Measurements from ENCODE around the gene MXI1. TPM values are rescaled to one million over a fixed set of nuclear protein-coding genes. Genes with fewer than 3 reads are reported as not detected.

MXI1 gene
- total RNA-seq, 2 experiments from 2014 or later = 11.7 to 22.3 TPM

DNA sequence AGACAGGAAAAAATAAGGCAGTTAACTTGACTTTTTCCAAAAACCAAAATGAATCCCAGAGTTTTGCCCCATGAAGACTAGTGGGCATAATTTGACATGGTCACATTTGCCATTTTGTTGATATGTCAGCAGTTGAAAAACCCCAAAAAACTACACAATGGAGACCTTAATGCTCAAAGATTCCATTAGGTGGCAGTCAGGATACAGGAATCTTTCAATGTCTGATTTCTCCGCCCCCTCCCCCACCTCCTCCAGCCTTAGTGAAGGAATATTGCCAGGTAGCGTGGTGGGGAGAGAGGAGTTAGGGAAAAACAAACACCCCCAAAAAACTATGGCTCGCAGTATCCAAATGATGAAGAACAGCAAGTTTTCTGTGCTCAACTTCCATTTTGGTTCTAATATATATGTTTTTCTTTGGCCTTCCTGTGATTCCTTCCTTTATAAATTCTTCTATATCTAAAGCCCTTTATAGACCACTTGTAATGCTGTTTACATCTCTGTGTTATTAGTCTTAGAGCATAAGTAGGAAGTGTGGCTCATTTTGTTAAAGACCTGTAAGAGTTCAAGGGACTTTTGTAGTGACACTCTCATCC lies 104.0 kb downstream of the MXI1 start:
- peaks cover 36% of the 10 kb centered on the region for H3K4me1 ChIP-seq (ENCODE audit: insufficient read depth, low read length, poor library complexity, severe bottlenecking)
- H3K9me2 ChIP-seq (ENCODE audit: insufficient read depth, low read length) = no peaks in the 10 kb centered on the region
- H2AFZ ChIP-seq (ENCODE audit: low read length) = peak overlapping the region; percentile 23; the same call in 1 of the 2 replicates
- ChIA-PET CTCF (ENCODE audit: unreplicated experiment) (interaction anchor here (1.1 to 1.5 kb wide), 2 partner anchors 233 to 289 kb away, joined by 3 read pairs; no protein-coding TSS in a partner anchor), POLR2A (interaction anchor here (0.6 to 1.1 kb wide), 2 partner anchors 18 to 249 kb away, joined by 3 to 4 read pairs; no protein-coding TSS in a partner anchor)
- H3K4me3 ChIP-seq (ENCODE audit: low read depth, low read length, poor library complexity, severe bottlenecking) = no peak overlapping the region
- no peaks in the 10 kb centered on the region for H3K36me3 ChIP-seq (ENCODE audit: insufficient read depth, low read length)
- H3K79me2 ChIP-seq (ENCODE audit: insufficient read depth, low read depth, low read length) = no peaks in the 10 kb centered on the region
- DNase-seq (ENCODE audit: low spot score) = peak; percentile 77
- H3K27ac ChIP-seq (ENCODE audit: low read depth, low read length, poor library complexity, severe bottlenecking) = no peak overlapping the region
- TF ChIP-seq, protein P1, sequence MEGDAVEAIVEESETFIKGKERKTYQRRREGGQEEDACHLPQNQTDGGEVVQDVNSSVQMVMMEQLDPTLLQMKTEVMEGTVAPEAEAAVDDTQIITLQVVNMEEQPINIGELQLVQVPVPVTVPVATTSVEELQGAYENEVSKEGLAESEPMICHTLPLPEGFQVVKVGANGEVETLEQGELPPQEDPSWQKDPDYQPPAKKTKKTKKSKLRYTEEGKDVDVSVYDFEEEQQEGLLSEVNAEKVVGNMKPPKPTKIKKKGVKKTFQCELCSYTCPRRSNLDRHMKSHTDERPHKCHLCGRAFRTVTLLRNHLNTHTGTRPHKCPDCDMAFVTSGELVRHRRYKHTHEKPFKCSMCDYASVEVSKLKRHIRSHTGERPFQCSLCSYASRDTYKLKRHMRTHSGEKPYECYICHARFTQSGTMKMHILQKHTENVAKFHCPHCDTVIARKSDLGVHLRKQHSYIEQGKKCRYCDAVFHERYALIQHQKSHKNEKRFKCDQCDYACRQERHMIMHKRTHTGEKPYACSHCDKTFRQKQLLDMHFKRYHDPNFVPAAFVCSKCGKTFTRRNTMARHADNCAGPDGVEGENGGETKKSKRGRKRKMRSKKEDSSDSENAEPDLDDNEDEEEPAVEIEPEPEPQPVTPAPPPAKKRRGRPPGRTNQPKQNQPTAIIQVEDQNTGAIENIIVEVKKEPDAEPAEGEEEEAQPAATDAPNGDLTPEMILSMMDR (conservative IDR thresholded peaks at IDR 0.05; ENCODE audit: low read length) = peak; percentile 93
- no peak for TF ChIP-seq EZH2phosphoT487 (IDR thresholded peaks at IDR 0.05; ENCODE audit: borderline replicate concordance, low read depth, low read length)
- peak overlapping the region; percentile 30; the same call in 1 of the 2 replicates for H3K4me2 ChIP-seq (ENCODE audit: low read length)
- H4K20me1 ChIP-seq (ENCODE audit: insufficient read depth, low read length) = no peaks in the 10 kb centered on the region
- intact Hi-C loops (cut with micrococcal nuclease; ENCODE audit: unreplicated experiment) = loop anchor here (1.0 to 2.0 kb wide), 5 partner anchors 43 to 289 kb away; partner anchors contain the start of gene DUSP5
- BruUV-seq (replicated peaks) = no TSS peak
- H3K9me3 ChIP-seq (ENCODE audit: low read length) = no peaks in the 10 kb centered on the region

DNA sequence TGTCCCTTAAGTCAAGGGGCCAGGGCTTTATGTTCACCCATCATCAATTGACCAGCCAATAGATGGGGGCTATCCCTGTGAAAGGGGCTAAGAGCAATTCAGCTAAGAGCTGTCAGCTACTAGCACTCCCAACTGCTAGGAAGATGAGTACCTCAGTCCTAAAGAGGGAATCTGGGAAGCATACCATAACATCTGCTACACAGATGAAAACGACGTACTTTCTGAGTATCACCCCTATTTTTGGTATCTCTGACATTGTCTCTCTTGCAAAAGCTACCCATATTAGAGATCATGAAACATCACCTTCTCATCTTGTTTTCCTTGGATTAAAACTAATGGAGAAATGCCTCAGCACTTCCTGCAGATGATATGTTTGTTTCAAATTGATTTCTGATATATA lies 104.8 kb downstream of the MXI1 start:
- no peak overlapping the region for H3K27ac ChIP-seq (ENCODE audit: low read depth, low read length, poor library complexity, severe bottlenecking)
- intact Hi-C loops (cut with micrococcal nuclease; ENCODE audit: unreplicated experiment) = loop anchor here (2.0 kb wide), 1 partner anchor 103 kb away; no protein-coding TSS in a partner anchor
- no peak for DNase-seq (ENCODE audit: low spot score)
- H3K9me3 ChIP-seq (ENCODE audit: low read length) = no peaks in the 10 kb centered on the region
- CTCF ChIA-PET (ENCODE audit: unreplicated experiment) = no interaction called here
- no peaks in the 10 kb centered on the region for H3K9me2 ChIP-seq (ENCODE audit: insufficient read depth, low read length)
- no peaks in the 10 kb centered on the region for H3K79me2 ChIP-seq (ENCODE audit: insufficient read depth, low read depth, low read length)
- peaks cover 31% of the 10 kb centered on the region for H3K4me1 ChIP-seq (ENCODE audit: insufficient read depth, low read length, poor library complexity, severe bottlenecking)
- no peak overlapping the region for H2AFZ ChIP-seq (ENCODE audit: low read length)
- H3K36me3 ChIP-seq (ENCODE audit: insufficient read depth, low read length) = no peaks in the 10 kb centered on the region
- no peak overlapping the region for H3K4me3 ChIP-seq (ENCODE audit: low read depth, low read length, poor library complexity, severe bottlenecking)
- no peaks in the 10 kb centered on the region for H4K20me1 ChIP-seq (ENCODE audit: insufficient read depth, low read length)
- POLR2A ChIA-PET = interaction anchor here (2.3 kb wide), 1 partner anchor 43 kb away, joined by 8 read pairs; no protein-coding TSS in a partner anchor
- H3K4me2 ChIP-seq (ENCODE audit: low read length) = no peak overlapping the region
- no peak for TF ChIP-seq EZH2phosphoT487 (IDR thresholded peaks at IDR 0.05; ENCODE audit: borderline replicate concordance, low read depth, low read length)
- TF ChIP-seq, protein P1 (conservative IDR thresholded peaks at IDR 0.05; ENCODE audit: low read length) = no peak
- no TSS peak for BruUV-seq (replicated peaks)

DNA sequence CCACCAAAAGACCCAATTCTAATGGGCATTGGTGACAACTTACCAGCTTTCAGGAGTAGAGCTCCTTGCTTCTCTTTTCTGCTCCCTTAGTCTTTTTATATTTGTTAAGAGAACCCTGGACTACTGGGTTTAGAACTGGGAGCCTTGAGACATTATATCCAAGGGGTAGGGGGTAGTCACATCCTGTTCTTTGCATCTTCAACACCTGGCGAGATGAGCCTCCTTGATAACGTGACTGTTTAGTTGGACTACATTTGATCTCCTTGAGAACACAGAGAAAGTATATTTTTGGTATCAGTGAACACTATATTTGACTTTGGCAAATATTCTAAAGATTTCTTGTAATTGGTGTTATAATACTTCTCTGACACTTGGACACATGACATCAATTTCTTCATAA lies 106.3 kb downstream of the MXI1 start:
- no peak overlapping the region for H3K4me2 ChIP-seq (ENCODE audit: low read length)
- intact Hi-C loops (cut with micrococcal nuclease; ENCODE audit: unreplicated experiment) = loop anchor here (2.0 kb wide), 1 partner anchor 101 kb away; no protein-coding TSS in a partner anchor

More for the DNA sequence above, 106.3 kb downstream of the MXI1 start:
- H2AFZ ChIP-seq (ENCODE audit: low read length) = no peak overlapping the region
- DNase-seq (ENCODE audit: low spot score) = no peak
- H3K27ac ChIP-seq (ENCODE audit: low read depth, low read length, poor library complexity, severe bottlenecking) = no peak overlapping the region
- H3K79me2 ChIP-seq (ENCODE audit: insufficient read depth, low read depth, low read length) = no peaks in the 10 kb centered on the region
- H3K9me2 ChIP-seq (ENCODE audit: insufficient read depth, low read length) = no peaks in the 10 kb centered on the region
- no TSS peak for BruUV-seq (replicated peaks)
- no peaks in the 10 kb centered on the region for H3K9me3 ChIP-seq (ENCODE audit: low read length)
- H3K36me3 ChIP-seq (ENCODE audit: insufficient read depth, low read length) = no peaks in the 10 kb centered on the region
- TF ChIP-seq, protein P1 (conservative IDR thresholded peaks at IDR 0.05; ENCODE audit: low read length) = 0 out of 2 replicates have a peak, but pooled peaks have one; percentile 10
- no peak for TF ChIP-seq EZH2phosphoT487 (IDR thresholded peaks at IDR 0.05; ENCODE audit: borderline replicate concordance, low read depth, low read length)
- no peak overlapping the region for H3K4me3 ChIP-seq (ENCODE audit: low read depth, low read length, poor library complexity, severe bottlenecking)
- ChIA-PET CTCF (ENCODE audit: unreplicated experiment) (interaction anchor here (1.7 kb wide), 1 partner anchor 233 kb away, joined by 4 read pairs; no protein-coding TSS in a partner anchor), POLR2A (interaction anchor here (1.4 to 2.3 kb wide), 6 partner anchors 10 to 41 kb away, joined by 3 to 8 read pairs (median 4); no protein-coding TSS in a partner anchor)
- H3K4me1 ChIP-seq (ENCODE audit: insufficient read depth, low read length, poor library complexity, severe bottlenecking) = peaks cover 31% of the 10 kb centered on the region
- H4K20me1 ChIP-seq (ENCODE audit: insufficient read depth, low read length) = no peaks in the 10 kb centered on the region

Data from OCI-LY7 (cell line).